Mammary epithelial cell (primary cell): ENCODE measurements around the gene NEFH.

Source experiments
- CTCF ChIP-seq, 2 donors: IDR thresholded peaks in 1 of 2; conservative IDR thresholded peaks in 1 of 2; 2 replicates each; pipeline ENCODE4 v1.5.1; 2011 to 2012; ENCODE audit warnings: inconsistent platforms in 2 of 2, low read length in 2 of 2, mild to moderate bottlenecking in 2 of 2, control low read depth in 1 of 2, low read depth in 1 of 2; ENCODE audit not compliant: insufficient read depth in 1 of 2; ENCODE audit errors: extremely low read depth in 1 of 2
- EZH2 ChIP-seq: IDR thresholded peaks from 2 replicates; pipeline ENCODE4 v1.6.1; 2012; ENCODE audit warnings: low read length, inconsistent platforms, borderline replicate concordance

GRCh38 chr22:29442976-29443375, 37.0 kb upstream of the NEFH start:
- TF ChIP-seq CTCF (conservative IDR thresholded peaks at IDR 0.05 in 1 of 2, IDR thresholded peaks at IDR 0.05 in 1 of 2; ENCODE audit: extremely low read depth in 1 of 2, insufficient read depth in 1 of 2, low read depth in 1 of 2, low read length in 2 of 2), result no peak
- no peak for TF ChIP-seq EZH2
